Progenitor cell of endocrine pancreas (in vitro differentiated cells): ENCODE measurements around the gene WNK2. TPM values are rescaled to one million over a fixed set of nuclear protein-coding genes. Genes with fewer than 3 reads are reported as not detected.

Experiments used
- DNase-seq: peaks from one replicate; pipeline ENCODE4 v3.0.0; 2021; ENCODE audit warnings: low spot score; ENCODE audit not compliant: unreplicated experiment
- H3K27ac Mint-ChIP-seq: 2 replicates; pipeline ENCODE4 v1.8.0; 2021; ENCODE audit warnings: mild to moderate bottlenecking, moderate library complexity, mixed read lengths
- H3K27me3 Mint-ChIP-seq: 2 replicates; pipeline ENCODE4 v1.8.0; 2021; ENCODE audit warnings: mixed read lengths
- H3K36me3 Mint-ChIP-seq: 2 replicates; pipeline ENCODE4 v1.8.0; 2022; ENCODE audit warnings: mixed read lengths; ENCODE audit not compliant: insufficient read depth
- H3K4me1 Mint-ChIP-seq: 2 replicates; pipeline ENCODE4 v1.8.0; 2021; ENCODE audit warnings: low read depth, mixed read lengths
- H3K4me3 Mint-ChIP-seq: 2 replicates; pipeline ENCODE4 v1.8.0; 2021; ENCODE audit warnings: low read depth, mild to moderate bottlenecking, moderate library complexity, mixed read lengths
- H3K9me3 Mint-ChIP-seq: 2 replicates; pipeline ENCODE4 v1.8.0; 2021; ENCODE audit warnings: low read depth, mixed read lengths
- total RNA-seq: library from RNA; stranded (reverse); gene quantifications from 2 replicates; pipeline ENCODE4 v1.2.1, GENCODE V29; 2021
- TF ChIP-seq, protein P1 (sequence below): fragments of 200-600 bp; sonication (generic); IDR thresholded peaks from one replicate; pipeline ENCODE4 v1.5.0; 2021; ENCODE audit warnings: antibody characterized with exemption, mild to moderate bottlenecking; ENCODE audit not compliant: unreplicated experiment

WNK2 gene
- total RNA-seq, 1 donor from 2014 or later = 345 TPM

GRCh38 chr9:93299418-93300174, 115.7 kb downstream of the WNK2 start:
- Mint-ChIP-seq H3K27me3 (no peaks in the 10 kb centered on the region), H3K4me3 (no peak overlapping the region), H3K9me3 (no peaks in the 10 kb centered on the region), H3K4me1 (no peaks in the 10 kb centered on the region), H3K27ac (peak overlapping the region; percentile 56), H3K36me3 (peaks cover 7% of the 10 kb centered on the region)
- no peak for DNase-seq
- TF ChIP-seq, protein P1, sequence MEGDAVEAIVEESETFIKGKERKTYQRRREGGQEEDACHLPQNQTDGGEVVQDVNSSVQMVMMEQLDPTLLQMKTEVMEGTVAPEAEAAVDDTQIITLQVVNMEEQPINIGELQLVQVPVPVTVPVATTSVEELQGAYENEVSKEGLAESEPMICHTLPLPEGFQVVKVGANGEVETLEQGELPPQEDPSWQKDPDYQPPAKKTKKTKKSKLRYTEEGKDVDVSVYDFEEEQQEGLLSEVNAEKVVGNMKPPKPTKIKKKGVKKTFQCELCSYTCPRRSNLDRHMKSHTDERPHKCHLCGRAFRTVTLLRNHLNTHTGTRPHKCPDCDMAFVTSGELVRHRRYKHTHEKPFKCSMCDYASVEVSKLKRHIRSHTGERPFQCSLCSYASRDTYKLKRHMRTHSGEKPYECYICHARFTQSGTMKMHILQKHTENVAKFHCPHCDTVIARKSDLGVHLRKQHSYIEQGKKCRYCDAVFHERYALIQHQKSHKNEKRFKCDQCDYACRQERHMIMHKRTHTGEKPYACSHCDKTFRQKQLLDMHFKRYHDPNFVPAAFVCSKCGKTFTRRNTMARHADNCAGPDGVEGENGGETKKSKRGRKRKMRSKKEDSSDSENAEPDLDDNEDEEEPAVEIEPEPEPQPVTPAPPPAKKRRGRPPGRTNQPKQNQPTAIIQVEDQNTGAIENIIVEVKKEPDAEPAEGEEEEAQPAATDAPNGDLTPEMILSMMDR = no peak

DNA sequence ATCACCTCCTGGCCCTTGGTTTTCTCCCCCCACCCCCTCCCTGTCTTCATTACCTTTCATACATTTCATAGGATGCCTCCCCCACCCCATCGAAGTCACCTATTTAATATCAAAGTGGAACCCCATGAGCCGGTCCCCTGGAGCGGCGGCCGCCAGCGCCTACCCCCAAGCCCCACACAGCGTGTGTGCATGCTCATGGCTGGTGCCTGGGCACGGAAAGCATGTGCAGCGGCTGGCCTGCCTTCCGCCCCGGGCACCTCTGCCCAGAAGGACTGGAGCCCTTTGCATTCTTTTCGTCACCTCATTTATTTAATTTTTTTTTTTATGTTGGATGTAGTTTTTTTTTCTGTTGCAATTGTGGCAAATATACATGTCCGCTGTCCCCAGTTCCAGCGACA, 116.2 kb downstream of the WNK2 start:
- H3K4me3 Mint-ChIP-seq = no peak overlapping the region
- H3K9me3 Mint-ChIP-seq = no peaks in the 10 kb centered on the region
- H3K36me3 Mint-ChIP-seq = peaks cover 7% of the 10 kb centered on the region
- no peaks in the 10 kb centered on the region for H3K4me1 Mint-ChIP-seq
- no peak overlapping the region for H3K27ac Mint-ChIP-seq
- H3K27me3 Mint-ChIP-seq = no peaks in the 10 kb centered on the region
- DNase-seq = no peak
- TF ChIP-seq, protein P1 = no peak

DNA sequence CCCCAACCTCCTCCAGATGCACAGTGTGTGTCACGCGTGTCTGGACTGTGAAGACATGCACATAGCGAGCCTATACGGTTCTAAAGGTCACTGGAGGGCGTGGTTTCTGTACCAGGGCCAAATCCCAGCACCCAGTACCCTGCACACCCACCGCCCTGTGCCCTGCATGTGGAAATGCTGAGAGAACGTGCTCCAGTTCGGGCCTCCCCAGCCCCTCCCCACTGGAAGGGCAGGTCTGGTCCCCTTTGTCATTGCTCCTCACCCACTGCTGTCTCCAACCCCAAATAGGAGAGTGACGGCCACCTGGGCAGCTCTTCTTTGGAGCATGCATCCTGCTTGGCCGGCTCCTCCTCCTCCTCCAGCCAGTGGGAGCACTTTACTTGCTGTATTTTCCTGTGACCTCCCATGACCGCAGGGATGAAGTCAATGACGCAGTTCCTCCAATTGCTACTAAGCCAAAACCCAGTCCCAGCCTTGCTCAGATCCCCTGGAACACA, 116.7 kb downstream of the WNK2 start:
- no peaks in the 10 kb centered on the region for H3K27me3 Mint-ChIP-seq
- H3K9me3 Mint-ChIP-seq = no peaks in the 10 kb centered on the region
- peaks cover 7% of the 10 kb centered on the region for H3K36me3 Mint-ChIP-seq
- no peak overlapping the region for H3K27ac Mint-ChIP-seq
- TF ChIP-seq, protein P1 = no peak
- H3K4me3 Mint-ChIP-seq = no peak overlapping the region
- H3K4me1 Mint-ChIP-seq = no peaks in the 10 kb centered on the region
- DNase-seq = no peak

DNA sequence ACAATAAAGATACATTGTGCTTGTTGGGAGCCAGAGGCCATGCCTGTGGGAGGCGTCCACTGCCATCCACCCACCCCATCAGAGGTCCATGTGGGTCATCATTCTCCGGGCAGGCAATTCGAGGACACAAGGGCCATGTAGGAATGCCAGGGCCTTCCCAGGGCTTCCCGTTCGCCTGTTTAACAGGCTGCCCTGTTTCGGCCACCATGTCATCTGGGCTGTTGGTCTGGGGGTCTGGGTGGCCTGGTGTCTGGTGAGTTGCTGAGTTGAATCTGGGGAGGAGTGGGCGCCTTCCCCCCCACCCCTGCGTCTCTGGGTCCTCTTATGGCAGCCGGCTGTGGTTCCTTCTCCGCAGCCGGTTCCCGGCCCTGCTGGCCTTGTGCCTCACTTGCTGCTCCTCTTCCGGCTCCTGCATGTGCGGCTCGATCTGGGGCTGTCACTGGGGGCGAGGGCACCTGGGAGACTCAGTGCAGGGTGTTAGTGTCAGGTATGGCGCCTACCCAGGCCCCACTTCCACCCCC, 117.4 kb downstream of the WNK2 start:
- no peaks in the 10 kb centered on the region for H3K9me3 Mint-ChIP-seq
- no peaks in the 10 kb centered on the region for H3K27me3 Mint-ChIP-seq
- H3K27ac Mint-ChIP-seq = no peak overlapping the region
- H3K36me3 Mint-ChIP-seq = peaks cover 7% of the 10 kb centered on the region
- no peak for DNase-seq
- no peak overlapping the region for H3K4me3 Mint-ChIP-seq
- TF ChIP-seq, protein P1 = no peak
- no peaks in the 10 kb centered on the region for H3K4me1 Mint-ChIP-seq

DNA sequence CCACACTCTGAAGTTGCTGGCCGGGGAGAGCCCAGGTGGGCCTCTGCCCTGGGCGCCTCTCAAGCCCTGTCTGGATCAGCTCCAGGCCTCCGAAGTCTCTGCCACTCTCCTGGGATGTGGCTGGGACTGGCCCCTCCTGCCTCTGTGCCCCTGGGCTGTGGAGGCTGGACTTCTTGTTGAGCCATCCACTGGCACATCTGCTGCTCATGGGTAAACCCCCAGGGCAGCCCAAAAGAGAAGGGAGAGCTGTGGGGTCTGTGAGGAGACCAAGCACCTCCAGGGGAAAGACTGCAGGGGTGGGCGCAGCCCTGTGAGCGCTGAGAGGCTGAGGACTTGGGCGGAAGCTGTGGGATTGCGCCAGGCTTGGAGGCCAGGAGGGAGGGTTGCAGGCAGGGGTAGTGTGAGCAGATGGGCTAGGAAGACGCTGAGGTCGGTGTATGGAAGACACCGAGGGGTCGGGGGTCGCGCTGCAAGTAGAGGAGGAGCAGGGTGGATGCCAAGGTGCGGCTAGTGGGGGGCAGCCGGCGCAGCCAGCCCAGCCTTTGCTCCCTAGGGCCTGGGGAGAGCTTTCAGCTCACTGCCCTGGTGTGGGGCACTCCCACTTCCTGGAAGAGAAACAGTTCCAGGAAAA, 118.1 kb downstream of the WNK2 start:
- H3K4me3 Mint-ChIP-seq = no peak overlapping the region
- H3K36me3 Mint-ChIP-seq = peaks cover 9% of the 10 kb centered on the region
- peak overlapping the region; percentile 87 for H3K27ac Mint-ChIP-seq
- TF ChIP-seq, protein P1 = no peak
- H3K4me1 Mint-ChIP-seq = no peaks in the 10 kb centered on the region
- H3K27me3 Mint-ChIP-seq = no peaks in the 10 kb centered on the region
- H3K9me3 Mint-ChIP-seq = no peaks in the 10 kb centered on the region
- no peak for DNase-seq
